Activated CD8-positive, alpha-beta memory T cell treated with anti-CD3 and anti-CD28 coated beads for 4 hours (primary cell): ENCODE results near the gene C1orf21.
"Not testable (repeated sequence)": the region's sequence is repeated elsewhere in the genome, so short reads cannot be mapped to it uniquely, and the experiment has no call there.

ENCODE experiments used
- DNase-seq, 2 donors: peaks; one replicate each; pipeline ENCODE4 v3.0.0-alpha.2; 2020; ENCODE audit warnings: low read depth in 2 of 2

Gene C1orf21, protein sequence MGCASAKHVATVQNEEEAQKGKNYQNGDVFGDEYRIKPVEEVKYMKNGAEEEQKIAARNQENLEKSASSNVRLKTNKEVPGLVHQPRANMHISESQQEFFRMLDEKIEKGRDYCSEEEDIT

GRCh38 chr1:184386312-184387068 is at the start of gene C1orf21:
Gene C1orf21 (plus strand): TSS chr1:184387029. CDS start chr1:184477510, 90,481 bp downstream.
- peak; percentile 43 to 56 for DNase-seq

- not testable (repeated sequence) for DNase-seq
Measured at GRCh38 chr1:184337865-184338264, 49.0 kb upstream of the C1orf21 start.

DNA sequence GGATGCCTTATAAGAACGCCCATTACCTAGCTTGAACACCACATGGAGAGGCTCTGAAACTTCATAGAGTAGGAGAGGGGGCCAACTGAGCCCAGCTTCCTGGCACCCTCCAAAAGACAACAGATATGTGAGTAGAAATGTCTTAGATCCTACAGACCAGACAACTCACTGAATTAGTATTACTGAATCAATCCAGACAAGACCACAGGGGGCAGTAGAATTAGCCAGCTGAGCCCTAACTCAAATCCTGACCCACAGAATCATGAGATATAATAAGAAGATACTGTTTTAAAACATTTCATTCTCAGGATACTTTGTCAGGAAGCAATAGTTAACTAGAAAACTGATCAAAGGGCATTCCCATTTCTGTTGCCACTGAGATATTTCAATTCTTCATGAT is 45.8 kb upstream of the C1orf21 start:
- DNase-seq, result no peak

DNA sequence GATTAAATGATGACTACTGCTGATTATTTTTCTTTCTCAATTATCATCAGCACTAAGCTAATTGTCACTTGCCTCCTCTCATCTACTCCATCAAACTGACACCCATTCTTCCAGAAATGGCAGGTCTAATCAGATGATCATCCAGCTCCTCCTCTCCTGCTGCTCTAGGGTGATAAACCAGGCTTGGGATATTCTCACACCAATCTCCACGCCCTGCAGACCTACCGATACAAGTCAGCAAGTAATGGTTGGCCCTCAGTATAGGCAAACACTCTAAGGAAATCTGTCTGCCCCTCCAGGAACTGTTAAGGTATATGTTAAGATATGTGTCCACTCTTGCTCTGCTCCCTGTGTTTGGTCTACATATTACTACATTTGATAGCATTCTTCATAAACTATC is 36.3 kb upstream of the C1orf21 start:
- DNase-seq, result no peak

DNA sequence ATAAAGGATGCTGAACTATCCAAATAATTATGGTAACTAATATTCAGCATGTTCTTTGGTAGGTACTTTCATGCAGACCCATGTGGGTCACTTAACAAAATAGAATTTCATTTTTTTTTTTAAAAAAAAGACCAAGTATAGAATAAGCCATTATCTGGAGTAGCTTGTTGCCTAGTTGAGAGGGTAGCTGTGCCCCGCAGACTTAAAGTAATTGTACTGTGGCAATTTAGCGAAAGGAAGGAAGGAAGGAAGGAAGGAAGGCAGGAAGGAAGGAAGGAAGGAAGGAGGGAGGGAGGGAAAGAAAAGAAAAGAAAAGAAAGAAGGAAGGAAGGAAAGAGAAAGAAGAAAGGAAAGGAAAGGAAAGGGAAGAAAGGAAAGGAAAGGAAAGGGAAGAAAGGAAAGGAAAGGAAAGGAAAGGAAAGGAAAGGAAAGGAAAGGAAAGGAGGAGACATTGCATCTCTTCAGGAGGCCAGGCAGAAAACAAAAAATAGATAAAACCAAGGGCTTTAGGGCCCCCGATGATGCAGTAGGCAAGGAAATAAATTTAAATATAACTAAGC is 35.3 kb upstream of the C1orf21 start:
- DNase-seq, result no peak

DNA sequence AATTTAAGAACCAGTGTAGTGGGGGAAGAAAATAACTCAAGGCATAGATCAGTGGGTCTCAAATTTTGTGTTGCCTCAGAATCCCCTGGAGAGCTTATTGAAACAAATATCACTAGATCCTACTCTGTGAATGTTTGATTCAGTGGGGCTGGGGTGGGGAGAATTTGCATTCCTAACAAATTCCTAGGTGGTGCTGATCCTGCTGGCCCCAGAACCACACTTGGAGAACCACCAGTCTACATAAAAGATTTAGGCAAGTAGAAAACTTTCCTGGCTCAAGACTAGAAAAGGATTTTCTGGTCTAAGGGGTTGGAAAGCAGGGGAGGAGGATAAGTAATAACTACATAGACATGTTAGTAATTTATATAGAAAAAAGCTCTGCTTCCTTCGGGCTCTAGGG is 34.1 kb upstream of the C1orf21 start:
- DNase-seq, result no peak

DNA sequence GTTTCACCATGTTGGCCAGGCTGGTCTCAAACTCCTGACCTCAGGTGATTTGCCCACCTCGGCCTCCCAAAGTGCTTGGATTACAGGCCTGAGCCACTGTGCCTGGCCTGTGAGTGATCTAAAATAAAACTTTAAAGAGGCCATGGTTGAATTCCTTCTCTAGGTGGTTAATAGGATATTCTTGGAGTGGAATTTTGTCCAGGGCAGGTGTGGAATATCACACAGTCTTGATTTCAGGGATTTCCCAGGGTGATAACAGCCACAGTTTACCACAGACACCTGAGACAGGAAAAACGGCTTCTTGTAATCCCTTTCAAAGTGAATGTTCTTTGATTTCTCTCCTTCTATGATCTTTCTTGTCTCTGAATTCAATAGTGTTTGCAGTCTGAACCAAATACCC is 32.1 kb upstream of the C1orf21 start:
- no peak for DNase-seq

DNA sequence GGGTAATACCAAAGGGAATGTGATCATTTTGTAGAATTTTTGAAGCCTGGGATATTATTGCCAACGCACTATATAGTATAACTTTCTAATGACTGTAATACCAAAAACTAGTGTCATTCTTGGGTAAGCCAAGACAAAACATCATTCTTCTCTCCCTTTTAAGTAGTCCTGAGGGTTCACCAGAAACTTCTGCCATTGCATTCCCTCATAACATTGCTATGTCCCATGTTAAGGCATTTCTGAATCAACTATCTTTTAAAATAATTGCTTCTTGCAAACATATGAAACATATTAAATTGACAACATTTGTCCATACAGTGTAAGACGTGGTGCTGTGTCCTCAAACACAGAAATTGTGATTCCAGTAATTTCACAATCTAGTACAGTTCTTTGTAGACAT is 29.9 kb upstream of the C1orf21 start:
- no peak for DNase-seq

- DNase-seq, result no peak
Measured at GRCh38 chr1:184358256-184358655, 28.6 kb upstream of the C1orf21 start.

DNA sequence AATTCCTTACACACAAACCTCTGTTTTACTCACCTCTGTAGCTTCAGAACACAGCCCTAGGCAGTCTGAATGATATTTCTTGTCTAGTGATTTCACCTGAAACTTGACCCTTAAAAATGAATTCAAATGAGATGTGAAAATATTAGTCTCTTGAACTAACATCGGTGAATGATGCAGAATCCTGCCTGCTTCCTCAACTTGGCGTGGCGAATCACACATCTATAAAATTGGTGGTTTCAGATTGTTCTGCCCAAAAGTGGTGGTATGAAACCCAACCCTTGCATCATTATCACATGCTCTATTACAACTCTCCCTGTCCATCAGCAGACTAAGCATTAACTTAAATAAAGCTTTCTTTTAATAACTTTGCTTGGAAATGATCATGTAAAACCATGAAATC is 26.9 kb upstream of the C1orf21 start:
- DNase-seq, result no peak

DNA sequence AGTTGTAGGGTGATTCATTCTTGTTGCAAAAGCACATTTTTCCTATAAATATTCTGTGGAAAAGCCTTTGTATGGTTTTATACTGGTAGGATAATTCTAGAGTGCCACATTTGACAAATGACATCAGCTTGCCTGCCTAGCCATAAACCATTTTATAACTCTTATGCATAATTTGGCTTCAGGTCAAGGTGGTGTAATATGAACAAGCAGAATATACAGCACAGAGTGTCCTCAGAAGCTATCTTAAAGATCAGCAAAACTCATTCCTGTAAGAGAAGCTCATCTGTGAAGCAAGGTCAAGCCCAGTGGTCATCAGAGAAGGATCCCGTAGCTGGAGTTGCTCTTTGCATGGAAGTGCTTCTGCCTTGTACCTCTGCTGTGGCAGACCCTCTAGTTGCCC is 24.0 kb upstream of the C1orf21 start:
- no peak for DNase-seq

GRCh38 chr1:184365699-184366098 is 21.1 kb upstream of the C1orf21 start:
- no peak for DNase-seq

- no peak for DNase-seq
Measured at GRCh38 chr1:184366997-184367396, 19.8 kb upstream of the C1orf21 start.

- DNase-seq, result no peak
Measured at GRCh38 chr1:184367427-184368038, 19.3 kb upstream of the C1orf21 start.

- DNase-seq, result no peak
Measured at GRCh38 chr1:184368354-184368753, 18.5 kb upstream of the C1orf21 start.

- no peak for DNase-seq
Measured at GRCh38 chr1:184370850-184371249, 16.0 kb upstream of the C1orf21 start.

DNA sequence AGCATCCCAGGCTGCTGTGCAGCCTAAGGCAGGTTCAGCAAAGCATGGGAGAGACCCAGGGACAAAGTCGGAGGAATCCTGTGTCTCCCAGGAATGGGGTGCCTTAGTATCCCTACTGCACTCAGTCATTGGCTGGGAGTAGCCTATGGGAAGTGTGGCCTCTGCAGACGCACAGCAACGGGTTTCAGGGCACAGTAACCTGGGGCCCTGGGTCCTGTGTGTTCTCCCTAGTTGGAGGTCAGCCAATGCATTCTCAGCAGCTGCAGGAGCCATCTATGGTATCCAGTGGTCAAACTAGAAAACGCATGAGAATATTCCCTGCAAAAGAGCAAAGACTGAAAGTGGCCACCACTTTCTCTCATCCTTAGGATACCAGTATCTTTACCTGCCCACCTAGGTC is 13.7 kb upstream of the C1orf21 start:
- DNase-seq, result no peak

DNA sequence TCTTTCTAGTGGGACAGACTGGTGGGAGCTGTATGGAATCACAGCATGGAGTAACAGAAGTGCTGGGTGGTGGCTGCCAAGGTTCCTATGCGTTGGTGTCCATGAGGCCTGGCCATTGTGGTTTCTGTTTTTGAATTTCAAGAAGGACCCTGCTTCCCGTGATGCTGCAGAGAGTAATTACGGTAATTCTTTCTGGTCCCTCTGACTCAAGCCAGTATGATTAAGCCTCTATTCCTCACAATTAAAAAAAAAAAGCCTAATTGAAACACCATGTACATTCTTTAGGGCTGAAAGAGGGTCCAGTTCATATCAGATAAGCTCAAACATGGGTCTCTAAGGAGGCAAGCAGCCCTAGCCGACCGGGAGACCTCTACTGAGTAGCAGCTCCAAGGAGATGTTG is 10.5 kb upstream of the C1orf21 start:
- no peak for DNase-seq

DNA sequence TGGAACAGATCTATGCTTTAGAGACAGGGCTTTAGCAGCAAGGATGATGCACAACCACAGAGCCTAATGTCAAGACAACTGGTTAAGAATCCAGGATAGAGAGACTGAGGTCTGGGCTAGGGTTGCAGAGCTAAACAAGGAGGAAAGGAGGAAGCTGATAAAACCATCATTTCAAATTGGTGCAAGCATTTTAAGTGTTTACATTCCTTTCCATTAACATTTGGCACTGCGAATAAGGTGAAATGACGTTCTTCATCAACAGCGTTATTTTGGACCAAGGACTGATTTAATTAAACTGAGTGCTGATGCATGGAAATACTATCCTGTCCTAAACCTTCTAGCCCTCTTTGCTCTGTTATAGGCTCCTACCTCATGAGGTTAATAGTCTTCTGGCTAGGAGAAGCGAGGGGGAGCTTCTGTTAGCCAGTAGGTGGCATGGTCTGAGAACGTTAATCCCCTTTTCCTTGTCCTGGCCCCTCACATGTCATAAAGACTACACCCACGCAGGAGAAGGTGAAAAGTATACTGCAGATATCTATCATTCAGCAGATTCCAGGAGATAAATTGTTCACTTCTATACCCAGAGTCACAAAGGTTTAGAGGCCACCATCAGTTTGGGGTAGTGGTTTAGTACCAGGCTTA is 7.6 kb upstream of the C1orf21 start:
- no peak for DNase-seq

- DNase-seq, result no peak
Measured at GRCh38 chr1:184380468-184380867, 6.4 kb upstream of the C1orf21 start.

- DNase-seq, result no peak
Measured at GRCh38 chr1:184383772-184384323, 3.0 kb upstream of the C1orf21 start.

GRCh38 chr1:184385865-184386311 is 941 bp upstream of the C1orf21 start:
- DNase-seq, result no peak
